PC-9 (cell line): ENCODE results near the gene SNX9. TPM values are rescaled to one million over a fixed set of nuclear protein-coding genes. Genes with fewer than 3 reads are reported as not detected.
A peak's percentile ranks its signal among the peaks of the same experiment; 100 is the strongest.

Experiments used
- BruUV-seq: library from RNA; stranded (reverse); fragments of 400-500 nt; replicated peaks from 2 replicates; lab custom pipeline; 2021; lab: Mats Ljungman, UMichigan
- CTCF ChIA-PET: fragments of 300-600 bp; sonication (Branson Sonifier 250); formaldehyde crosslinking; loops from one replicate; lab custom pipeline; 2022; ENCODE audit warnings: antibody characterized with exemption; lab: Charles Lee
- POLR2A ChIA-PET: fragments of 300-600 bp; sonication (Branson Sonifier 250); formaldehyde crosslinking; loops from one replicate; lab custom pipeline; 2022; ENCODE audit warnings: antibody characterized with exemption; ENCODE audit not compliant: unreplicated experiment; lab: Charles Lee
- DNase-seq, 2 experiments: peaks; one replicate each; pipeline versions ENCODE4 v3.0.0 to v3.0.0-alpha.2; 2015 to 2022; ENCODE audit warnings: mixed read lengths in 1 of 2
- H2AFZ ChIP-seq: fragments of 200-600 bp; sonication (generic); 2 replicates; pipeline ENCODE4 v1.8.1; 2017; ENCODE audit warnings: antibody characterized with exemption
- H3F3A ChIP-seq: fragments of 200-600 bp; sonication (generic); 2 replicates; pipeline ENCODE4 v1.8.1; 2017; ENCODE audit warnings: antibody characterized with exemption, mild to moderate bottlenecking, low read depth; ENCODE audit not compliant: insufficient read depth
- H3K27ac ChIP-seq: fragments of 200-600 bp; sonication (generic); 2 replicates; pipeline ENCODE4 v1.6.1; 2016; ENCODE audit warnings: mixed run types
- H3K27me3 ChIP-seq: fragments of 200-600 bp; sonication (generic); 2 replicates; pipeline ENCODE4 v1.6.1; 2016; ENCODE audit warnings: low read depth, mixed run types; ENCODE audit not compliant: insufficient read depth
- H3K36me3 ChIP-seq: fragments of 200-600 bp; sonication (generic); 2 replicates; pipeline ENCODE4 v1.6.1; 2016; ENCODE audit warnings: low read depth, mixed run types
- H3K4me1 ChIP-seq: fragments of 200-600 bp; sonication (generic); replicated peaks from 2 replicates; pipeline ENCODE4 v1.6.1; 2016; ENCODE audit warnings: mixed run types; ENCODE audit not compliant: insufficient read depth
- H3K4me2 ChIP-seq: fragments of 200-600 bp; sonication (generic); 2 replicates; pipeline ENCODE4 v1.6.1; 2017; ENCODE audit warnings: mixed run types
- H3K4me3 ChIP-seq: fragments of 200-600 bp; sonication (generic); 2 replicates; pipeline ENCODE4 v1.6.1; 2016; ENCODE audit warnings: mixed run types
- H3K79me2 ChIP-seq: fragments of 200-600 bp; sonication (generic); 2 replicates; pipeline ENCODE4 v1.6.1; 2017; ENCODE audit warnings: low read depth, mixed run types
- H3K9me2 ChIP-seq: fragments of 200-600 bp; sonication (generic); 2 replicates; pipeline ENCODE4 v1.8.1; 2017; ENCODE audit warnings: mild to moderate bottlenecking; ENCODE audit not compliant: insufficient read depth
- H3K9me3 ChIP-seq: fragments of 200-600 bp; sonication (generic); 2 replicates; pipeline ENCODE4 v1.8.1; 2016; ENCODE audit warnings: low read depth; ENCODE audit not compliant: insufficient read depth
- H4K20me1 ChIP-seq: fragments of 200-600 bp; sonication (generic); 2 replicates; pipeline ENCODE4 v1.8.1; 2017; ENCODE audit not compliant: insufficient read depth
- EZH2 ChIP-seq: fragments of 200-600 bp; sonication (generic); IDR thresholded peaks from 2 replicates; pipeline ENCODE4 v1.8.0; 2017; ENCODE audit warnings: antibody characterized with exemption, low read depth
- intact Hi-C: fragments of 100-400 bp; cut with micrococcal nuclease; formaldehyde crosslinking; loops from one replicate; pipeline ENCODE4 v1.10.0; 2022; ENCODE audit not compliant: unreplicated experiment
- total RNA-seq: library from RNA; stranded (reverse); gene quantifications from 2 replicates; pipeline ENCODE4 v1.2.3, GENCODE V29; 2021
- TF ChIP-seq, protein P1 (sequence below): fragments of 200-600 bp; sonication (generic); conservative IDR thresholded peaks from 2 replicates; pipeline ENCODE4 v1.6.1; 2017; ENCODE audit warnings: mixed run types, antibody characterized with exemption, mild to moderate bottlenecking, moderate library complexity

SNX9 gene
- total RNA-seq, 1 experiment from 2014 or later = 25.0 TPM

DNA sequence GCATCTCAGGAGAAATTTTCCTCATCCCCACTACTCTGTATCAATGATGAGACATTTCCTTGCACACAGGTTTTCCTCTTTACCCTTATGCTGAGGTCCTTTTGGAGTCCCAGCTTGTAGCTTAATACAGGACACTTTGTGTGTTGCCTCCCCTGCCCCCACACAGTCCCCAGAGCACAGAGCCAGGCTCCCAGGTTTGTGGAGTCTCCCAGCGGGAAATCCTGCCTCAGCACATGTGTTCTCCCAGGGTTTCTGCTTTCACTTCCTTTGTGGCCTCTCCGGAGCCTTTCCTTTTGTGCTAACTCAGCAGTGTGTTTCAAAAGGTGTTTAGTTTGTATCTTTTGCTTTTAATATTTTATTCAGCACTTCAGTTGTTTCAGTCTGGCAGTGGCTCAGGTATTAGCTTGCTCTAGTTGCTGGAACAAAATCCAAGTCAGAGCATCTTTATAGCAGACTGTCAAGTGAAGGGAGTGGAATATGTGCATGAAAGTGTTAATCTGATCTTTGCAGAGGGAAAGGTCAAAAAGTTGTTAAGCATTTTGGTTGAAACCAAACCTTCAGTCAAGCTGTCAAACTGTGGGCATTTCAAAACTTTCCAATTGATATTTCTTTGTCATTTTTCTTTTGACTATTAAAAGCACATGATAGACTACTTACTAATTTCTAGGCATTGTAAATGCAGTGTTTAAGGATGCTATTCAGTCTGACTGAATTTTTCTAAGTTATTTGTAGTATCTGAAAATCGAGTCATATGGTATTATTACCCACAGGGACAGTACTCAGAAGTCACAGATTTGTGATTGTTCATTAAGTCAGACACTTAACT is 8.6 kb downstream of the SNX9 start:
- peaks cover 89% of the 10 kb centered on the region for H3K79me2 ChIP-seq
- peaks cover 22% of the 10 kb centered on the region for H3F3A ChIP-seq
- no peak overlapping the region for H3K4me3 ChIP-seq
- peak overlapping the region; percentile 88 for H3K27ac ChIP-seq
- peaks cover 45% of the 10 kb centered on the region for H3K4me1 ChIP-seq
- H3K36me3 ChIP-seq = peaks cover 30% of the 10 kb centered on the region; the same call in 1 of the 2 replicates
- CTCF ChIA-PET = no interaction called here
- TF ChIP-seq, protein P1, sequence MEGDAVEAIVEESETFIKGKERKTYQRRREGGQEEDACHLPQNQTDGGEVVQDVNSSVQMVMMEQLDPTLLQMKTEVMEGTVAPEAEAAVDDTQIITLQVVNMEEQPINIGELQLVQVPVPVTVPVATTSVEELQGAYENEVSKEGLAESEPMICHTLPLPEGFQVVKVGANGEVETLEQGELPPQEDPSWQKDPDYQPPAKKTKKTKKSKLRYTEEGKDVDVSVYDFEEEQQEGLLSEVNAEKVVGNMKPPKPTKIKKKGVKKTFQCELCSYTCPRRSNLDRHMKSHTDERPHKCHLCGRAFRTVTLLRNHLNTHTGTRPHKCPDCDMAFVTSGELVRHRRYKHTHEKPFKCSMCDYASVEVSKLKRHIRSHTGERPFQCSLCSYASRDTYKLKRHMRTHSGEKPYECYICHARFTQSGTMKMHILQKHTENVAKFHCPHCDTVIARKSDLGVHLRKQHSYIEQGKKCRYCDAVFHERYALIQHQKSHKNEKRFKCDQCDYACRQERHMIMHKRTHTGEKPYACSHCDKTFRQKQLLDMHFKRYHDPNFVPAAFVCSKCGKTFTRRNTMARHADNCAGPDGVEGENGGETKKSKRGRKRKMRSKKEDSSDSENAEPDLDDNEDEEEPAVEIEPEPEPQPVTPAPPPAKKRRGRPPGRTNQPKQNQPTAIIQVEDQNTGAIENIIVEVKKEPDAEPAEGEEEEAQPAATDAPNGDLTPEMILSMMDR = no peak
- no peak for TF ChIP-seq EZH2
- H2AFZ ChIP-seq = no peak overlapping the region
- H4K20me1 ChIP-seq = no peaks in the 10 kb centered on the region
- no TSS peak for BruUV-seq
- H3K9me3 ChIP-seq = no peaks in the 10 kb centered on the region; the same call in 1 of the 2 replicates
- intact Hi-C loops = loop anchor here (2.0 to 5.0 kb wide), 2 partner anchors 36 to 229 kb away; no protein-coding TSS in a partner anchor
- no peak for DNase-seq
- H3K4me2 ChIP-seq = 0 out of 2 replicates have a peak overlapping the region, but pooled peaks have one; percentile 87
- POLR2A ChIA-PET = no interaction called here
- H3K27me3 ChIP-seq = no peaks in the 10 kb centered on the region
- no peaks in the 10 kb centered on the region for H3K9me2 ChIP-seq

- H3K9me3 ChIP-seq = no peaks in the 10 kb centered on the region; the same call in 1 of the 2 replicates
- peaks cover 45% of the 10 kb centered on the region for H3K4me1 ChIP-seq
- intact Hi-C loops = loop anchor here (2.0 to 5.0 kb wide), 2 partner anchors 35 to 228 kb away; no protein-coding TSS in a partner anchor
- H3K79me2 ChIP-seq = peaks cover 97% of the 10 kb centered on the region
- TF ChIP-seq EZH2 = no peak
- TF ChIP-seq, protein P1 = no peak
- H3K4me2 ChIP-seq = peak overlapping the region; percentile 87
- TSS peak; percentile 2 for BruUV-seq
- no peaks in the 10 kb centered on the region for H3K9me2 ChIP-seq
- H3K4me3 ChIP-seq = no peak overlapping the region
- peak overlapping the region; percentile 88 for H3K27ac ChIP-seq
- H4K20me1 ChIP-seq = no peaks in the 10 kb centered on the region
- DNase-seq = no peak
- peaks cover 30% of the 10 kb centered on the region; the same call in 1 of the 2 replicates for H3K36me3 ChIP-seq
- H2AFZ ChIP-seq = no peak overlapping the region
- CTCF ChIA-PET = no interaction called here
- H3F3A ChIP-seq = peaks cover 22% of the 10 kb centered on the region
- no peaks in the 10 kb centered on the region for H3K27me3 ChIP-seq
- POLR2A ChIA-PET = no interaction called here
Observed at GRCh38 chr6:157832250-157832967, 9.4 kb downstream of the SNX9 start.

- no peak for DNase-seq
- intact Hi-C loops = loop anchor here (5.0 kb wide), 1 partner anchor 33 kb away; no protein-coding TSS in a partner anchor
- Histone ChIP-seq H3K9me3 (no peaks in the 10 kb centered on the region; the same call in 1 of the 2 replicates), H3K27ac (peak overlapping the region; percentile 88), H3K9me2 (no peaks in the 10 kb centered on the region), H2AFZ (no peak overlapping the region), H3K36me3 (peaks cover 17% of the 10 kb centered on the region; the same call in 1 of the 2 replicates), H4K20me1 (no peaks in the 10 kb centered on the region), H3K27me3 (no peaks in the 10 kb centered on the region), H3K79me2 (peaks cover 97% of the 10 kb centered on the region), H3K4me3 (no peak overlapping the region), H3K4me2 (peak overlapping the region; percentile 87; the same call in 1 of the 2 replicates), H3K4me1 (peaks cover 48% of the 10 kb centered on the region), H3F3A (peaks cover 22% of the 10 kb centered on the region)
- no TSS peak for BruUV-seq
- CTCF ChIA-PET = interaction anchor here (0.7 kb wide), 1 partner anchor 73 kb away, joined by 10 read pairs; no protein-coding TSS in a partner anchor
- POLR2A ChIA-PET = interaction anchor here (0.6 to 0.7 kb wide), 3 partner anchors 11 to 73 kb away, joined by 3 to 6 read pairs (median 5); no protein-coding TSS in a partner anchor
- no peak for TF ChIP-seq EZH2
- TF ChIP-seq, protein P1 = no peak
Observed at GRCh38 chr6:157834549-157834948, 11.5 kb downstream of the SNX9 start.
